ENCODE measurements around the gene SVBP. TPM values are rescaled to one million over a fixed set of nuclear protein-coding genes. Genes with fewer than 3 reads are reported as not detected.

Gene SVBP
- total RNA-seq, 2 donors from 2014 or later = 19.4 to 20.0 TPM

GRCh38 chr1:42847721-42848460 lies 30.7 kb upstream of the SVBP start:
- peak overlapping the region; percentile 98 for H3K27ac Mint-ChIP-seq
- H3K27me3 Mint-ChIP-seq (ENCODE audit: low read depth) = no peaks in the 10 kb centered on the region
- H3K36me3 Mint-ChIP-seq (ENCODE audit: insufficient read depth in 2 of 2) = peaks cover 9 to 28% of the 10 kb centered on the region in 2 donors
- H3K4me1 Mint-ChIP-seq (ENCODE audit: low read depth) = peaks cover 56% of the 10 kb centered on the region
- H3K9me3 Mint-ChIP-seq = peaks cover 0 to 2% of the 10 kb centered on the region in 2 donors
- peak overlapping the region; percentile 94 to 98 for H3K4me3 Mint-ChIP-seq
- DNase-seq (peak; percentile 12 to 18), ATAC-seq (replicated peaks in 1 of 2) (peak; percentile 60 to 66)

GRCh38 chr1:42847111-42847595 lies 30.0 kb upstream of the SVBP start:
- Mint-ChIP-seq H3K4me3 (peak overlapping the region; percentile 94 to 98), H3K4me1 (ENCODE audit: low read depth) (peaks cover 56% of the 10 kb centered on the region), H3K9me3 (peaks cover 0 to 2% of the 10 kb centered on the region in 2 donors), H3K27me3 (ENCODE audit: low read depth) (no peaks in the 10 kb centered on the region), H3K27ac (peak overlapping the region; percentile 98), H3K36me3 (ENCODE audit: insufficient read depth in 2 of 2) (peaks cover 9 to 26% of the 10 kb centered on the region in 2 donors)
- DNase-seq (peak in 1 of 2 donors; percentile 8), ATAC-seq (replicated peaks in 1 of 2) (no peak)

- Mint-ChIP-seq H3K4me1 (ENCODE audit: low read depth) (peaks cover 56% of the 10 kb centered on the region), H3K9me3 (peaks cover 0 to 2% of the 10 kb centered on the region in 2 donors), H3K27me3 (ENCODE audit: low read depth) (no peaks in the 10 kb centered on the region), H3K27ac (peak within 1 kb of the TSS; percentile 98), H3K4me3 (peak within 1 kb of the TSS; percentile 94 to 98), H3K36me3 (ENCODE audit: insufficient read depth in 2 of 2) (peaks cover 9 to 24% of the 10 kb centered on the region in 2 donors)
- ATAC-seq (replicated peaks in 1 of 2) (peak; percentile 89 to 92), DNase-seq (peak; percentile 88 to 92)
Observed at GRCh38 chr1:42846257-42847110, 29.3 kb upstream of the SVBP start, which contains the start of gene ZNF691. ZNF691 (plus strand) TSS chr1:42846613; CDS start chr1:42849659, 3,046 bp downstream.

GRCh38 chr1:42845866-42846256 lies 28.7 kb upstream of the SVBP start:
- peak; percentile 1 to 8 for ATAC-seq (replicated peaks in 1 of 2)
- H3K9me3 Mint-ChIP-seq = peaks cover 0 to 2% of the 10 kb centered on the region in 2 donors
- H3K4me1 Mint-ChIP-seq (ENCODE audit: low read depth) = peaks cover 54% of the 10 kb centered on the region
- peak overlapping the region; percentile 94 to 98 for H3K4me3 Mint-ChIP-seq
- peak overlapping the region; percentile 73 for H3K27ac Mint-ChIP-seq
- H3K27me3 Mint-ChIP-seq (ENCODE audit: low read depth) = no peaks in the 10 kb centered on the region
- DNase-seq = no peak
- peaks cover 8 to 18% of the 10 kb centered on the region in 2 donors for H3K36me3 Mint-ChIP-seq (ENCODE audit: insufficient read depth in 2 of 2)

GRCh38 chr1:42845193-42845592 lies 28.0 kb upstream of the SVBP start:
- Mint-ChIP-seq H3K27me3 (ENCODE audit: low read depth) (no peaks in the 10 kb centered on the region), H3K4me1 (ENCODE audit: low read depth) (peaks cover 47% of the 10 kb centered on the region), H3K4me3 (no peak overlapping the region), H3K27ac (no peak overlapping the region), H3K9me3 (peaks cover 0 to 2% of the 10 kb centered on the region in 2 donors), H3K36me3 (ENCODE audit: insufficient read depth in 2 of 2) (peaks cover 6 to 11% of the 10 kb centered on the region in 2 donors)
- no peak for ATAC-seq (replicated peaks in 1 of 2)
- no peak for DNase-seq

- no peaks in the 10 kb centered on the region for H3K9me3 Mint-ChIP-seq
- DNase-seq (peak; percentile 23 to 36), ATAC-seq (replicated peaks in 1 of 2) (no peak)
- H3K27ac Mint-ChIP-seq = peak overlapping the region; percentile 43
- peak overlapping the region; percentile 11 to 13 for H3K4me3 Mint-ChIP-seq
- H3K4me1 Mint-ChIP-seq (ENCODE audit: low read depth) = peaks cover 42% of the 10 kb centered on the region
- no peaks in the 10 kb centered on the region for H3K27me3 Mint-ChIP-seq (ENCODE audit: low read depth)
- peaks cover 3 to 7% of the 10 kb centered on the region in 2 donors for H3K36me3 Mint-ChIP-seq (ENCODE audit: insufficient read depth in 2 of 2)
Observed at GRCh38 chr1:42844592-42845140, 27.5 kb upstream of the SVBP start.

- H3K4me1 Mint-ChIP-seq (ENCODE audit: low read depth) = peaks cover 16% of the 10 kb centered on the region
- no peak for ATAC-seq (replicated peaks in 1 of 2)
- no peak overlapping the region for H3K27ac Mint-ChIP-seq
- no peak for DNase-seq
- H3K36me3 Mint-ChIP-seq (ENCODE audit: insufficient read depth in 2 of 2) = no peaks in the 10 kb centered on the region
- H3K27me3 Mint-ChIP-seq (ENCODE audit: low read depth) = no peaks in the 10 kb centered on the region
- H3K9me3 Mint-ChIP-seq = no peaks in the 10 kb centered on the region
- no peak overlapping the region for H3K4me3 Mint-ChIP-seq
Observed at GRCh38 chr1:42841440-42842147, 24.4 kb upstream of the SVBP start.

- no peak for DNase-seq
- ATAC-seq (replicated peaks in 1 of 2) = no peak
- H3K27me3 Mint-ChIP-seq (ENCODE audit: low read depth) = no peaks in the 10 kb centered on the region
- H3K4me3 Mint-ChIP-seq = no peak overlapping the region
- no peaks in the 10 kb centered on the region for H3K9me3 Mint-ChIP-seq
- H3K27ac Mint-ChIP-seq = no peak overlapping the region
- H3K36me3 Mint-ChIP-seq (ENCODE audit: insufficient read depth in 2 of 2) = no peaks in the 10 kb centered on the region
- H3K4me1 Mint-ChIP-seq (ENCODE audit: low read depth) = peaks cover 13% of the 10 kb centered on the region
Observed at GRCh38 chr1:42841010-42841409, 23.8 kb upstream of the SVBP start.

- H3K4me3 Mint-ChIP-seq = no peak overlapping the region
- H3K36me3 Mint-ChIP-seq (ENCODE audit: insufficient read depth in 2 of 2) = no peaks in the 10 kb centered on the region
- no peak for ATAC-seq (replicated peaks in 1 of 2)
- no peak for DNase-seq
- H3K27me3 Mint-ChIP-seq (ENCODE audit: low read depth) = no peaks in the 10 kb centered on the region
- no peaks in the 10 kb centered on the region for H3K9me3 Mint-ChIP-seq
- H3K4me1 Mint-ChIP-seq (ENCODE audit: low read depth) = no peaks in the 10 kb centered on the region
- no peak overlapping the region for H3K27ac Mint-ChIP-seq
Observed at GRCh38 chr1:42838482-42839190, 21.4 kb upstream of the SVBP start.

GRCh38 chr1:42837709-42838108 lies 20.5 kb upstream of the SVBP start:
- ATAC-seq (replicated peaks in 1 of 2) (no peak), DNase-seq (no peak)
- Mint-ChIP-seq H3K36me3 (ENCODE audit: insufficient read depth in 2 of 2) (no peaks in the 10 kb centered on the region), H3K9me3 (no peaks in the 10 kb centered on the region), H3K4me1 (ENCODE audit: low read depth) (no peaks in the 10 kb centered on the region), H3K27ac (no peak overlapping the region), H3K27me3 (ENCODE audit: low read depth) (no peaks in the 10 kb centered on the region), H3K4me3 (no peak overlapping the region)

- no peak for DNase-seq
- Mint-ChIP-seq H3K4me1 (ENCODE audit: low read depth) (no peaks in the 10 kb centered on the region), H3K4me3 (no peak overlapping the region), H3K9me3 (no peaks in the 10 kb centered on the region), H3K27ac (no peak overlapping the region), H3K27me3 (ENCODE audit: low read depth) (no peaks in the 10 kb centered on the region), H3K36me3 (ENCODE audit: insufficient read depth in 2 of 2) (no peaks in the 10 kb centered on the region)
- ATAC-seq (replicated peaks in 1 of 2) = no peak
Observed at GRCh38 chr1:42835422-42835821, 18.2 kb upstream of the SVBP start.

GRCh38 chr1:42834803-42835202 lies 17.6 kb upstream of the SVBP start:
- ATAC-seq (replicated peaks in 1 of 2) = no peak
- no peak overlapping the region for H3K27ac Mint-ChIP-seq
- H3K27me3 Mint-ChIP-seq (ENCODE audit: low read depth) = no peaks in the 10 kb centered on the region
- no peak overlapping the region for H3K4me3 Mint-ChIP-seq
- H3K9me3 Mint-ChIP-seq = no peaks in the 10 kb centered on the region
- H3K36me3 Mint-ChIP-seq (ENCODE audit: insufficient read depth in 2 of 2) = no peaks in the 10 kb centered on the region
- DNase-seq = no peak
- H3K4me1 Mint-ChIP-seq (ENCODE audit: low read depth) = no peaks in the 10 kb centered on the region
